GM12874 (cell line): ENCODE measurements around the gene TBXAS1.

ENCODE experiments used
- TF ChIP-seq, protein P1 (sequence below): IDR thresholded peaks from 2 replicates; pipeline ENCODE4 v1.5.1; 2011; ENCODE audit warnings: low read depth, mild to moderate bottlenecking, control low read depth, low read length, moderate library complexity; ENCODE audit not compliant: insufficient read depth

Gene TBXAS1

DNA sequence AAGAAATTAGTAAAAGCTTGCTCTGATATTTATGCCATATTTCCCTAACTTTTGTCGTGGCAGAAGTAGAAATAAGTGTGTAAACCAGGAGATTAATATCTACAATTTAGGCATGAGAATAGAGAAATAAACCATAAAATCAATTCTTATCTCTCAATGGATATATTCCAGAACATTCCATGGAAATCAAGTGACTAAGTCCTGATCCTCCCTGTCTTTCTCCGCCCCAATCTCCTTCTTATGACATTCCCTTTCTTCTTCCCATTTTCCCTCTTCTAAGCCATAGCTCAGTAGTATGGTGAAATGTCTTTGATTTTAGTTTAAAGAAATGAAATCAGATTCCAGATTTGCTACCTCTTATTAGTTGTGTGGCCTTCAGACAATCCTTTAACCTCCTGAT is 88.8 kb downstream of the TBXAS1 start:
- TF ChIP-seq, protein P1, sequence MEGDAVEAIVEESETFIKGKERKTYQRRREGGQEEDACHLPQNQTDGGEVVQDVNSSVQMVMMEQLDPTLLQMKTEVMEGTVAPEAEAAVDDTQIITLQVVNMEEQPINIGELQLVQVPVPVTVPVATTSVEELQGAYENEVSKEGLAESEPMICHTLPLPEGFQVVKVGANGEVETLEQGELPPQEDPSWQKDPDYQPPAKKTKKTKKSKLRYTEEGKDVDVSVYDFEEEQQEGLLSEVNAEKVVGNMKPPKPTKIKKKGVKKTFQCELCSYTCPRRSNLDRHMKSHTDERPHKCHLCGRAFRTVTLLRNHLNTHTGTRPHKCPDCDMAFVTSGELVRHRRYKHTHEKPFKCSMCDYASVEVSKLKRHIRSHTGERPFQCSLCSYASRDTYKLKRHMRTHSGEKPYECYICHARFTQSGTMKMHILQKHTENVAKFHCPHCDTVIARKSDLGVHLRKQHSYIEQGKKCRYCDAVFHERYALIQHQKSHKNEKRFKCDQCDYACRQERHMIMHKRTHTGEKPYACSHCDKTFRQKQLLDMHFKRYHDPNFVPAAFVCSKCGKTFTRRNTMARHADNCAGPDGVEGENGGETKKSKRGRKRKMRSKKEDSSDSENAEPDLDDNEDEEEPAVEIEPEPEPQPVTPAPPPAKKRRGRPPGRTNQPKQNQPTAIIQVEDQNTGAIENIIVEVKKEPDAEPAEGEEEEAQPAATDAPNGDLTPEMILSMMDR, result no peak

DNA sequence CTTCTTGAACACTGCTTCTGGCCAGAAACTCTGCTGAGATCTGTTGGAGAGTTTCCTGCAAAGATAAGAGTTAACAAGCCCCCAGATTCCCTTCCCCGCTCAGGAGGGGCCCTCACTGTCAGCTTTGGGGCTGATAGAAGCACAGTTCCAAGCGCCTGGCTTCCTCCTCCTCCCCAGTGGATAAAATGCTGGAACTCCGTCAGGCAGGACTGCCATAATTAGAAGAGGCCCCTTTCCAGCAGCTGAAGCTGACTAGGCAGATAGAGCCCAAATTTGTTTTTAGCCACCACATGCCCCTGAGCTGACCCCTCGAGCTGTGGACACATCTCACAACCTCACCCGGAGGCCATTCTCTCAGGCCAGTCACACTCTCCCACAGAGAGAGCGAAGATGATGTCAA is 89.4 kb downstream of the TBXAS1 start:
- TF ChIP-seq, protein P1, result no peak

DNA sequence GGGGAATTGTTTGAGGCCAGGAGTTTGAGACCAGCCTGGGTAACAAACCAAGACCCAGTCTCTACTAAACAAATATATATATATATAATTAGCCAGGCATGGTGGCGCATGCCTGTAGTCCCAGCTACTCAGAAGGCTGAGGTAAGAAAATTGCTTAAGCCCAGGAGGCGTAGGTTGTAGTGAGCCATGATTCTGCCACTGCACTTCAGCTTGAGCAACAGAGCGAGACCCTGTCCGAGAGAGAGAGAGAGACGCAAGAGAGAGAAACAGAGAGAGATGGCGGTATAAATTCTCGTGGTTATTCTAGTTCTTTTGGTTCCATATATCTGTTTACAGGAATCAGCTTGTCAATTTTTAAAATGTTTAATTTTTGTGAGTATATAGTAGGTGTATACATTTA is 94.0 kb downstream of the TBXAS1 start:
- TF ChIP-seq, protein P1, result no peak

DNA sequence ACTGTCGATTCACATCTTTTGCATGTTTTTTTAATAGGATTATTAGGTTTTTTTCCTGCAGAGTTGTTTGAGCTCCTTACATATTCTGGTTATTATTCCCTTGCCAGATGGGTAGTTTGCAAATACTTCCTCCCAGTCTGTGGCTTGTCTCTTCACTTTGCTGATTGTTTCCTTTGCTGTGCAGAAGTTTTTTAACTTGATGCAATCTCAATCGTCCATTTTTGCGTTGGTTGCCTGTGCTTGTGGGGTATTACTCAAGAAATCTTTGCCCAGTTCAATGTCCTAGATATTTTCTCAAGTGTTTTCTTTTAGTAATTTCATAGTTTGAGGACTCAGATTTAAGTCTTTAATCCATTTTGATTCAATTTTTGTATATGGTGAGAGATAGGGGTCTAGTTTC is 95.4 kb downstream of the TBXAS1 start:
- TF ChIP-seq, protein P1, result no peak

DNA sequence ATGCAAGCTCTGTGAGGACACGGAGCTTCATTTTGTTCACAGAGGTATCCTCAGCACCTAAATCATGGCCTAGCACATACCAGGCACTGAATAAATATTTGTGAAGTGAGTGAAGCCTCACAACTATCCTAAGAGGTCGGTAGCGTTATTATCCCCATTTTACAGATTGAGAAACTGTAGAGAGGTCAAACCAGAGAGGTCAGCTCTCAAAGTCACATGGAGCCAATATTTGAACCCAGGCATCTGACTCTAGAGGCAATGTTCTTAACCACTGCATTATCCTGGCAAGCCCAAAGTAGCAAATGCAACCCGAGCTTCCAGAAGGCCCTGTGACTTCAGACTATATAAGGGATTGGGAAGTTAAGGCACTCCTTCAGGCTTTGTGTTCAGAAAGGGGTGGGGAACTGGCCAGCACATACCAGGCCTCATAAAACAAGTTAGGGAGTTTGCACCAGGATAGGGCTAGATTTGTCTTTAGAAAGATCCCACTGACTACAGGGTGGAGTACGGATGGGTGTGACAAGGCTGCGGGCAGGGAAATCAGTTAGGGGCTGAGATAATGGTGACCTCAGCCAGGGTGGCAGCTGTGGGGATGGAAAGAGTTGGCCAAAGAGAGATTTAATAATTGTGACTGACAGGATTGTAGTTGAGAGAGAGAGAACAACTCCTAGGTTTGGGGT is 101.4 kb downstream of the TBXAS1 start:
- TF ChIP-seq, protein P1, result no peak

DNA sequence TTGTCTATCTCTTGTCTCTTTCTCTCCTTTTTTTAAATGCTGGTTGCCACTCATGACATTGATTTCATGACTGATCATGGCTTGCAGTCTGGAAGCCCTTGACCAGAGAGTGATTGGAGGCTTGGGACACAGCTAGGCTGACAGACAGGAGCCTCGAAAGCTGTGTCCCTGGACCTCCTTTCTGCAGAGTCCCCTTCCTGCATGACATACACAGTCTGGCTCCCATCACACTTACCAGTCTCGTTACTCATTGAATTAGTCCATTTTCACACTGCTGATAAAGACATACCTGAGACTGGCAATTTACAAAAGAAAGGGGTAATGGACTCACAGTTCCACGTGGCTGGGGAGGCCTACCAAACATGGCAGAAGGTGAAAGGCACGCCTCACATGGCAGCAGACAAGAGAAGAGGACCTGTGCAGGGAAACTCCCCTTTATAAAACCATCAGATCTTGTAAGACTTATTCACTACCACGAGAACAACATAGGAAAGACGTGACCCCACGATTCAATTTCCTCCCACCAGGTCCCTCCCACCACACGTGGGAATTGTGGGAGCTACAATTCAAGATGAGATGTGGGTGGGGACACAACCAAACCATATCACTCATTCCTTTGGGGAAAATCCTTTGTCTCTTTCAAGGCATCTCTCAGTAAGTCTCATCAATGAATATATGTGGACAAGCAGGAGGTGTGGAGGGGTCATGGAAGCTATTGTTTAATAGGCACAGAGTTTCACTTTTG is 102.3 kb downstream of the TBXAS1 start:
- TF ChIP-seq, protein P1, result no peak

DNA sequence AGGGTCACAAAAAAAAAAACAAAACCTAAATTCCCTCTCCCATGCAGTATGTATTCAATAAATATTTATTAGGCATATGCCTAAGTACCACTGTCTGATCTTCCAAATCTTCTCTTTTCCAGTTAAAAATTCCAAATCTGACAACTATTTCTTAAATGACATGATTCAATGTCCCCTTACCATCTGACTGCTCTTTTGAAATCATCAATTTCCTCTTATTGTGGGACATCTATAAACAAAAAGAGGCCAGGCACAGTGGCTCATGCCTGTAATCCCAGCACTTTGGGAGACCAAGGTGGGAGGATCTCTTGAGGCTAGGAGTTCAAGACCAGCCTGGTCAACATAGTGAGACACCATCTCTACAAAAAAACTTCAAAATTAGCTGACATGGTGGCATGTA is 103.5 kb downstream of the TBXAS1 start:
- TF ChIP-seq, protein P1, result no peak
